Liver (tissue), 9 donors: ENCODE data around the gene AP1M2. TPM values are rescaled to one million over a fixed set of nuclear protein-coding genes. Genes with fewer than 3 reads are reported as not detected.
A peak's percentile ranks its signal among the peaks of the same experiment; 100 is the strongest.

Experiments used
- DNase-seq: peaks from one replicate; pipeline ENCODE4 v3.0.0-alpha.2; 2017; ENCODE audit warnings: low spot score
- H3K27ac ChIP-seq, 2 donors: one replicate each; pipeline ENCODE4 v1.7.0; 2013; ENCODE audit warnings: inconsistent platforms in 2 of 2, low read length in 2 of 2, control low read depth in 1 of 2, low read depth in 1 of 2, mild to moderate bottlenecking in 1 of 2
- H3K27me3 ChIP-seq, 4 donors: one replicate each; pipeline versions ENCODE4 v1.6.1 to v1.7.0; 2013; ENCODE audit warnings: low read length in 3 of 4, inconsistent platforms in 1 of 4, mild to moderate bottlenecking in 1 of 4, moderate library complexity in 1 of 4; ENCODE audit not compliant: control insufficient read depth in 4 of 4, insufficient read depth in 4 of 4
- H3K36me3 ChIP-seq, 4 donors: one replicate each; pipeline versions ENCODE4 v1.6.1 to v1.7.0; 2013; ENCODE audit warnings: low read length in 3 of 4, mild to moderate bottlenecking in 3 of 4, low read depth in 1 of 4, moderate library complexity in 1 of 4; ENCODE audit not compliant: control insufficient read depth in 4 of 4, insufficient read depth in 3 of 4
- H3K4me1 ChIP-seq, 4 donors: one replicate each; pipeline versions ENCODE4 v1.6.1 to v1.7.0; 2013; ENCODE audit warnings: low read length in 3 of 4, mild to moderate bottlenecking in 3 of 4, moderate library complexity in 1 of 4; ENCODE audit not compliant: control insufficient read depth in 4 of 4, insufficient read depth in 4 of 4
- H3K4me3 ChIP-seq, 3 donors: one replicate each; pipeline versions ENCODE4 v1.6.1 to v1.7.0; 2013; ENCODE audit warnings: low read length in 3 of 3, control low read depth in 1 of 3, low read depth in 1 of 3, mild to moderate bottlenecking in 1 of 3
- H3K9ac ChIP-seq, 2 donors: one replicate each; pipeline ENCODE4 v1.7.0; 2013; ENCODE audit warnings: low read length in 2 of 2, mild to moderate bottlenecking in 2 of 2, moderate library complexity in 2 of 2, control low read depth in 1 of 2, low read depth in 1 of 2
- H3K9me3 ChIP-seq, 4 donors: one replicate each; pipeline versions ENCODE4 v1.6.1 to v1.7.0; 2013; ENCODE audit warnings: low read length in 3 of 4; ENCODE audit not compliant: control insufficient read depth in 4 of 4
- EGR1 ChIP-seq, 2 donors: IDR thresholded peaks; 2 replicates each; pipeline ENCODE4 v1.6.1; 2016 to 2018; ENCODE audit warnings: antibody characterized with exemption in 2 of 2, low read depth in 2 of 2
- FOXA1 ChIP-seq: IDR thresholded peaks from 2 replicates; pipeline ENCODE4 v1.6.1; 2016; ENCODE audit warnings: antibody characterized with exemption
- FOXA2 ChIP-seq: IDR thresholded peaks from 2 replicates; pipeline ENCODE4 v1.6.1; 2016; ENCODE audit warnings: antibody characterized with exemption
- GABPA ChIP-seq, 2 donors: IDR thresholded peaks in 1 of 2; conservative IDR thresholded peaks in 1 of 2; 2 replicates each; pipeline ENCODE4 v1.6.1; 2016; ENCODE audit warnings: antibody characterized with exemption in 2 of 2, mild to moderate bottlenecking in 1 of 2, moderate library complexity in 1 of 2
- HNF4A ChIP-seq, 2 donors: conservative IDR thresholded peaks; 2 replicates each; pipeline ENCODE4 v1.6.1; 2016; ENCODE audit warnings: antibody characterized with exemption in 2 of 2, mild to moderate bottlenecking in 2 of 2
- HNF4G ChIP-seq: IDR thresholded peaks from 2 replicates; pipeline ENCODE4 v1.6.1; 2016; ENCODE audit warnings: antibody characterized with exemption
- JUND ChIP-seq, 2 donors: IDR thresholded peaks; 2 replicates each; pipeline ENCODE4 v1.6.1; 2016; ENCODE audit warnings: antibody characterized with exemption in 2 of 2
- NR2F2 ChIP-seq: IDR thresholded peaks from 2 replicates; pipeline ENCODE4 v1.6.1; 2016; ENCODE audit warnings: antibody characterized with exemption
- RAD21 ChIP-seq, 2 donors: IDR thresholded peaks; 2 replicates each; pipeline ENCODE4 v1.6.1; 2016; ENCODE audit warnings: antibody characterized with exemption in 2 of 2, mild to moderate bottlenecking in 2 of 2
- RXRA ChIP-seq, 2 donors: IDR thresholded peaks; 2 replicates each; pipeline ENCODE4 v1.6.1; 2017 to 2018; ENCODE audit warnings: antibody characterized with exemption in 2 of 2, mild to moderate bottlenecking in 1 of 2
- TAF1 ChIP-seq: conservative IDR thresholded peaks from 2 replicates; pipeline ENCODE4 v1.6.1; 2016; ENCODE audit warnings: antibody characterized with exemption, mild to moderate bottlenecking
- YY1 ChIP-seq: IDR thresholded peaks from 2 replicates; pipeline ENCODE4 v1.6.1; 2016; ENCODE audit warnings: antibody characterized with exemption, mild to moderate bottlenecking
- WGBS: extraction: QIAGEN DNeasy Blood & Tissue Kit; methylation state at CpG from one replicate; pipeline ENCODE4 v1.1.7; 2013; 5-methylcytosine and 5-hydroxymethylcytosine counted together
- polyA plus RNA-seq, 2 donors: library from polyadenylated mRNA; stranded (reverse) in 1 of 2; unstranded in 1 of 2; fragments of 200-250 nt in 1 of 2; fragments of >200 nt in 1 of 2; fragmentation: Nextera tagmentation in 1 of 2; extraction: Ambion mirVana in 1 of 2; gene quantifications; one replicate each; pipeline versions ENCODE4 v1.2.1 to v1.2.3, GENCODE V29; 2013 to 2015
- total RNA-seq, 2 donors: library from RNA; depleted of rRNA; stranded (reverse); fragments of >200 nt; gene quantifications; one replicate each; pipeline ENCODE4 v1.2.3, GENCODE V29; 2014
- TF ChIP-seq, protein P1 (sequence below): IDR thresholded peaks from 2 replicates; pipeline ENCODE4 v1.6.1; 2016; ENCODE audit warnings: antibody characterized with exemption
- TF ChIP-seq, protein P2 (sequence below): fragments of 150-350 bp; IDR thresholded peaks from 2 replicates; pipeline ENCODE4 v1.5.1; 2017; ENCODE audit warnings: improper control_type of control experiment, low read depth, low read length; ENCODE audit not compliant: missing input control
- TF ChIP-seq, protein P3 (sequence below): IDR thresholded peaks from 2 replicates; pipeline ENCODE4 v1.6.1; 2016; ENCODE audit warnings: antibody characterized with exemption
- TF ChIP-seq, protein P4 (sequence below): IDR thresholded peaks from 2 replicates; pipeline ENCODE4 v1.6.1; 2016; ENCODE audit warnings: antibody characterized with exemption, mild to moderate bottlenecking
- TF ChIP-seq, protein P5 (sequence below): IDR thresholded peaks from 2 replicates; pipeline ENCODE4 v1.6.1; 2016; ENCODE audit warnings: antibody characterized with exemption
- donor health status: healthy.
- donor health status: healthy.
- donor health status: healthy.
- donor health status: healthy.
- donor health status: healthy.

The AP1M2 gene
- total and polyA plus RNA-seq, 4 donors, result 0.42 to 1.3 (median 0.70) TPM

DNA sequence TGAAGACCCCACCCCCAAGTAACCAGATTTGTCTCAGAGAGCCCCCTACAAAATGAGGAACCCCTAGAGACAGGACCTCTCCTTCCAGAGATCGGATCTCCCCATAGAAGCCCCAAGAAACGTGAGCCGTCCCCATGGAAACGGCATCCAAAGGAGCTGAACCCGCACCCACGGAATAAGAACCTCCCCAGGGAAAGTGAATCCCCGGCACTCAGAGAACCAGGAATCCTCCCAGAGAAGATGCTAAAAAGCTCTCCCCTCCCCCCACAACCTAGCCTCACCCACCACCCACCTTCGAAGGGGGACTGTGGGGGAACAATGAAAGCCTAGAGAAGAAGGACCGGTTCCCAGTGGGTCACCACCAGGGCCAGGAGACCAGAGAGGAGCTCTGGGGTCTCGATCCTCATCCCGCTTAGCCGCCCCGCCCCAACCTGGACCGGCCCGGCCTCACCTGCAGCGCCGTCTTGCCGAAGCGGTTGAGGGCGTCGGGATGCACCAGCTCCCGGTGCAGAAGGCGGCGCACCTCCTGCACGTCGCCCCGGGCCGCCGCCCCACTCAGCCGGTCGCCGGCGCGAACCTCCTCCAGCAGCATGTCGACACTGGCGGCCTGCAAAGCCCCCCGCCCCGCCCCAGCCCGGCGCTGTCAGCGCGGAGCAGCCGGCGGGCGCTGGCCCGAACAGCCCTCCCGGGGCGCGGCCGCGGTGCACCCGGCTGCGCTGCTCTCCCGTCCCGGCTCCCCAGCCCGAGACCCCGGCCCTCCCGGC, 18.9 kb downstream of the AP1M2 start:
- Histone ChIP-seq H3K4me1 (peaks cover 13 to 41% (median 23%) of the 10 kb centered on the region in 4 donors), H3K4me3 (peak overlapping the region; percentile 54 to 91 (median 55)), H3K27me3 (no peaks in the 10 kb centered on the region), H3K9me3 (no peaks in the 10 kb centered on the region), H3K9ac (peak overlapping the region; percentile 22 to 58), H3K36me3 (no peaks in the 10 kb centered on the region), H3K27ac (peak overlapping the region; percentile 46 to 65)
- WGBS, result 3% methylated on average over 58 of the region's 58 CpGs
- DNase-seq, result no peak
- TF ChIP-seq, protein P1, sequence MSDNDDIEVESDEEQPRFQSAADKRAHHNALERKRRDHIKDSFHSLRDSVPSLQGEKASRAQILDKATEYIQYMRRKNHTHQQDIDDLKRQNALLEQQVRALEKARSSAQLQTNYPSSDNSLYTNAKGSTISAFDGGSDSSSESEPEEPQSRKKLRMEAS, result no peak
- TF ChIP-seq, protein P2, sequence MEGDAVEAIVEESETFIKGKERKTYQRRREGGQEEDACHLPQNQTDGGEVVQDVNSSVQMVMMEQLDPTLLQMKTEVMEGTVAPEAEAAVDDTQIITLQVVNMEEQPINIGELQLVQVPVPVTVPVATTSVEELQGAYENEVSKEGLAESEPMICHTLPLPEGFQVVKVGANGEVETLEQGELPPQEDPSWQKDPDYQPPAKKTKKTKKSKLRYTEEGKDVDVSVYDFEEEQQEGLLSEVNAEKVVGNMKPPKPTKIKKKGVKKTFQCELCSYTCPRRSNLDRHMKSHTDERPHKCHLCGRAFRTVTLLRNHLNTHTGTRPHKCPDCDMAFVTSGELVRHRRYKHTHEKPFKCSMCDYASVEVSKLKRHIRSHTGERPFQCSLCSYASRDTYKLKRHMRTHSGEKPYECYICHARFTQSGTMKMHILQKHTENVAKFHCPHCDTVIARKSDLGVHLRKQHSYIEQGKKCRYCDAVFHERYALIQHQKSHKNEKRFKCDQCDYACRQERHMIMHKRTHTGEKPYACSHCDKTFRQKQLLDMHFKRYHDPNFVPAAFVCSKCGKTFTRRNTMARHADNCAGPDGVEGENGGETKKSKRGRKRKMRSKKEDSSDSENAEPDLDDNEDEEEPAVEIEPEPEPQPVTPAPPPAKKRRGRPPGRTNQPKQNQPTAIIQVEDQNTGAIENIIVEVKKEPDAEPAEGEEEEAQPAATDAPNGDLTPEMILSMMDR, result no peak
- TF ChIP-seq GABPA (IDR thresholded peaks at IDR 0.05 in 1 of 2, conservative IDR thresholded peaks at IDR 0.05 in 1 of 2) (no peak), FOXA1 (no peak), YY1 (no peak), RAD21 (IDR thresholded peaks at IDR 0.05) (no peak), NR2F2 (no peak), FOXA2 (no peak), JUND (IDR thresholded peaks at IDR 0.05) (no peak), RXRA (IDR thresholded peaks at IDR 0.05) (no peak), EGR1 (IDR thresholded peaks at IDR 0.05; ENCODE audit: low read depth in 2 of 2) (no peak), HNF4G (no peak), HNF4A (conservative IDR thresholded peaks at IDR 0.05) (no peak), TAF1 (no peak)
- TF ChIP-seq, protein P3, sequence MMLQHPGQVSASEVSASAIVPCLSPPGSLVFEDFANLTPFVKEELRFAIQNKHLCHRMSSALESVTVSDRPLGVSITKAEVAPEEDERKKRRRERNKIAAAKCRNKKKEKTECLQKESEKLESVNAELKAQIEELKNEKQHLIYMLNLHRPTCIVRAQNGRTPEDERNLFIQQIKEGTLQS, result no peak
- TF ChIP-seq, protein P4, sequence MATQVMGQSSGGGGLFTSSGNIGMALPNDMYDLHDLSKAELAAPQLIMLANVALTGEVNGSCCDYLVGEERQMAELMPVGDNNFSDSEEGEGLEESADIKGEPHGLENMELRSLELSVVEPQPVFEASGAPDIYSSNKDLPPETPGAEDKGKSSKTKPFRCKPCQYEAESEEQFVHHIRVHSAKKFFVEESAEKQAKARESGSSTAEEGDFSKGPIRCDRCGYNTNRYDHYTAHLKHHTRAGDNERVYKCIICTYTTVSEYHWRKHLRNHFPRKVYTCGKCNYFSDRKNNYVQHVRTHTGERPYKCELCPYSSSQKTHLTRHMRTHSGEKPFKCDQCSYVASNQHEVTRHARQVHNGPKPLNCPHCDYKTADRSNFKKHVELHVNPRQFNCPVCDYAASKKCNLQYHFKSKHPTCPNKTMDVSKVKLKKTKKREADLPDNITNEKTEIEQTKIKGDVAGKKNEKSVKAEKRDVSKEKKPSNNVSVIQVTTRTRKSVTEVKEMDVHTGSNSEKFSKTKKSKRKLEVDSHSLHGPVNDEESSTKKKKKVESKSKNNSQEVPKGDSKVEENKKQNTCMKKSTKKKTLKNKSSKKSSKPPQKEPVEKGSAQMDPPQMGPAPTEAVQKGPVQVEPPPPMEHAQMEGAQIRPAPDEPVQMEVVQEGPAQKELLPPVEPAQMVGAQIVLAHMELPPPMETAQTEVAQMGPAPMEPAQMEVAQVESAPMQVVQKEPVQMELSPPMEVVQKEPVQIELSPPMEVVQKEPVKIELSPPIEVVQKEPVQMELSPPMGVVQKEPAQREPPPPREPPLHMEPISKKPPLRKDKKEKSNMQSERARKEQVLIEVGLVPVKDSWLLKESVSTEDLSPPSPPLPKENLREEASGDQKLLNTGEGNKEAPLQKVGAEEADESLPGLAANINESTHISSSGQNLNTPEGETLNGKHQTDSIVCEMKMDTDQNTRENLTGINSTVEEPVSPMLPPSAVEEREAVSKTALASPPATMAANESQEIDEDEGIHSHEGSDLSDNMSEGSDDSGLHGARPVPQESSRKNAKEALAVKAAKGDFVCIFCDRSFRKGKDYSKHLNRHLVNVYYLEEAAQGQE, result no peak
- TF ChIP-seq, protein P5, sequence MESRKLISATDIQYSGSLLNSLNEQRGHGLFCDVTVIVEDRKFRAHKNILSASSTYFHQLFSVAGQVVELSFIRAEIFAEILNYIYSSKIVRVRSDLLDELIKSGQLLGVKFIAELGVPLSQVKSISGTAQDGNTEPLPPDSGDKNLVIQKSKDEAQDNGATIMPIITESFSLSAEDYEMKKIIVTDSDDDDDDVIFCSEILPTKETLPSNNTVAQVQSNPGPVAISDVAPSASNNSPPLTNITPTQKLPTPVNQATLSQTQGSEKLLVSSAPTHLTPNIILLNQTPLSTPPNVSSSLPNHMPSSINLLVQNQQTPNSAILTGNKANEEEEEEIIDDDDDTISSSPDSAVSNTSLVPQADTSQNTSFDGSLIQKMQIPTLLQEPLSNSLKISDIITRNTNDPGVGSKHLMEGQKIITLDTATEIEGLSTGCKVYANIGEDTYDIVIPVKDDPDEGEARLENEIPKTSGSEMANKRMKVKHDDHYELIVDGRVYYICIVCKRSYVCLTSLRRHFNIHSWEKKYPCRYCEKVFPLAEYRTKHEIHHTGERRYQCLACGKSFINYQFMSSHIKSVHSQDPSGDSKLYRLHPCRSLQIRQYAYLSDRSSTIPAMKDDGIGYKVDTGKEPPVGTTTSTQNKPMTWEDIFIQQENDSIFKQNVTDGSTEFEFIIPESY, result no peak
